ENCODE data around the gene SPACA7.

Gene SPACA7

GRCh38 chr13:112464720-112465119, 88.6 kb downstream of the SPACA7 start:
- Histone ChIP-seq H3K79me2 (ENCODE audit: insufficient read depth, low read length) (no peaks in the 10 kb centered on the region), H3K27ac (ENCODE audit: low read depth, low read length) (no peak overlapping the region), H3K9me2 (replicated peaks; ENCODE audit: insufficient read depth, low read length) (no peaks in the 10 kb centered on the region), H2AFZ (ENCODE audit: low read depth, low read length, severe bottlenecking) (no peak overlapping the region), H3F3A (ENCODE audit: insufficient read depth) (no peaks in the 10 kb centered on the region), H3K36me3 (ENCODE audit: low read length) (no peaks in the 10 kb centered on the region; the same call in 1 of the 2 replicates), H3K9ac (ENCODE audit: low read length) (no peak overlapping the region), H3K9me3 (ENCODE audit: insufficient read depth, low read length) (peaks cover 4% of the 10 kb centered on the region; the same call in 1 of the 2 replicates), H4K20me1 (ENCODE audit: low read depth, low read length) (no peaks in the 10 kb centered on the region), H3K4me3 (ENCODE audit: insufficient read depth, low read length, poor library complexity, severe bottlenecking) (no peak overlapping the region), H3K27me3 (ENCODE audit: low read length) (no peaks in the 10 kb centered on the region), H3K4me2 (ENCODE audit: low read depth, low read length, poor library complexity, severe bottlenecking) (no peak overlapping the region)
- TF ChIP-seq CTCF (IDR thresholded peaks at IDR 0.05; ENCODE audit: insufficient read depth, low read length, poor library complexity, severe bottlenecking) (no peak), EZH2phosphoT487 (conservative IDR thresholded peaks at IDR 0.05; ENCODE audit: low read length) (no peak)

GRCh38 chr13:112465251-112466131, 89.3 kb downstream of the SPACA7 start:
- H3K9me3 ChIP-seq (ENCODE audit: insufficient read depth, low read length) = peaks cover 4% of the 10 kb centered on the region; the same call in 1 of the 2 replicates
- no peak overlapping the region for H3K4me2 ChIP-seq (ENCODE audit: low read depth, low read length, poor library complexity, severe bottlenecking)
- H3K27ac ChIP-seq (ENCODE audit: low read depth, low read length) = no peak overlapping the region
- H3K36me3 ChIP-seq (ENCODE audit: low read length) = no peaks in the 10 kb centered on the region; the same call in 1 of the 2 replicates
- H3K9ac ChIP-seq (ENCODE audit: low read length) = no peak overlapping the region
- H3K9me2 ChIP-seq (replicated peaks; ENCODE audit: insufficient read depth, low read length) = no peaks in the 10 kb centered on the region
- H3K27me3 ChIP-seq (ENCODE audit: low read length) = no peaks in the 10 kb centered on the region
- H4K20me1 ChIP-seq (ENCODE audit: low read depth, low read length) = no peaks in the 10 kb centered on the region
- no peaks in the 10 kb centered on the region for H3K79me2 ChIP-seq (ENCODE audit: insufficient read depth, low read length)
- TF ChIP-seq CTCF (IDR thresholded peaks at IDR 0.05; ENCODE audit: insufficient read depth, low read length, poor library complexity, severe bottlenecking) (no peak), EZH2phosphoT487 (conservative IDR thresholded peaks at IDR 0.05; ENCODE audit: low read length) (no peak)
- no peak overlapping the region for H3K4me3 ChIP-seq (ENCODE audit: insufficient read depth, low read length, poor library complexity, severe bottlenecking)
- H3F3A ChIP-seq (ENCODE audit: insufficient read depth) = no peaks in the 10 kb centered on the region
- H2AFZ ChIP-seq (ENCODE audit: low read depth, low read length, severe bottlenecking) = no peak overlapping the region

- Histone ChIP-seq H3K27me3 (ENCODE audit: low read length) (no peaks in the 10 kb centered on the region), H3K4me3 (ENCODE audit: insufficient read depth, low read length, poor library complexity, severe bottlenecking) (no peak overlapping the region), H3K4me2 (ENCODE audit: low read depth, low read length, poor library complexity, severe bottlenecking) (no peak overlapping the region), H2AFZ (ENCODE audit: low read depth, low read length, severe bottlenecking) (no peak overlapping the region), H4K20me1 (ENCODE audit: low read depth, low read length) (no peaks in the 10 kb centered on the region), H3F3A (ENCODE audit: insufficient read depth) (no peaks in the 10 kb centered on the region), H3K27ac (ENCODE audit: low read depth, low read length) (no peak overlapping the region), H3K36me3 (ENCODE audit: low read length) (no peaks in the 10 kb centered on the region; the same call in 1 of the 2 replicates), H3K9ac (ENCODE audit: low read length) (no peak overlapping the region), H3K9me2 (replicated peaks; ENCODE audit: insufficient read depth, low read length) (no peaks in the 10 kb centered on the region), H3K79me2 (ENCODE audit: insufficient read depth, low read length) (no peaks in the 10 kb centered on the region), H3K9me3 (ENCODE audit: insufficient read depth, low read length) (no peaks in the 10 kb centered on the region)
- TF ChIP-seq CTCF (IDR thresholded peaks at IDR 0.05; ENCODE audit: insufficient read depth, low read length, poor library complexity, severe bottlenecking) (no peak), EZH2phosphoT487 (conservative IDR thresholded peaks at IDR 0.05; ENCODE audit: low read length) (no peak)
Observed at GRCh38 chr13:112466132-112467058, 90.2 kb downstream of the SPACA7 start.

Data from SU-DHL-6 (cell line).